PC-9 (cell line): ENCODE data around the gene AVPI1. TPM values are rescaled to one million over a fixed set of nuclear protein-coding genes. Genes with fewer than 3 reads are reported as not detected.
A peak's percentile ranks its signal among the peaks of the same experiment; 100 is the strongest.

Experiments used
- Bru-seq: library from RNA; stranded (reverse); fragments of 400-500 nt; gene quantifications from one replicate; lab custom pipeline; 2021; lab: Mats Ljungman, UMichigan
- BruChase-seq, 2 experiments: library from RNA; stranded (reverse); fragments of 400-500 nt; gene quantifications; one replicate each; lab custom pipeline; 2021; lab: Mats Ljungman, UMichigan
- BruUV-seq: library from RNA; stranded (reverse); fragments of 400-500 nt; replicated peaks from 2 replicates; lab custom pipeline; 2021; lab: Mats Ljungman, UMichigan
- CTCF ChIA-PET: fragments of 300-600 bp; sonication (Branson Sonifier 250); formaldehyde crosslinking; loops from one replicate; lab custom pipeline; 2022; ENCODE audit warnings: antibody characterized with exemption; lab: Charles Lee
- POLR2A ChIA-PET: fragments of 300-600 bp; sonication (Branson Sonifier 250); formaldehyde crosslinking; loops from one replicate; lab custom pipeline; 2022; ENCODE audit warnings: antibody characterized with exemption; ENCODE audit not compliant: unreplicated experiment; lab: Charles Lee
- DNase-seq, 2 experiments: peaks; one replicate each; pipeline versions ENCODE4 v3.0.0 to v3.0.0-alpha.2; 2015 to 2022; ENCODE audit warnings: mixed read lengths in 1 of 2
- H2AFZ ChIP-seq: fragments of 200-600 bp; sonication (generic); 2 replicates; pipeline ENCODE4 v1.8.1; 2017; ENCODE audit warnings: antibody characterized with exemption
- H3F3A ChIP-seq: fragments of 200-600 bp; sonication (generic); 2 replicates; pipeline ENCODE4 v1.8.1; 2017; ENCODE audit warnings: antibody characterized with exemption, mild to moderate bottlenecking, low read depth; ENCODE audit not compliant: insufficient read depth
- H3K27ac ChIP-seq: fragments of 200-600 bp; sonication (generic); 2 replicates; pipeline ENCODE4 v1.6.1; 2016; ENCODE audit warnings: mixed run types
- H3K27me3 ChIP-seq: fragments of 200-600 bp; sonication (generic); 2 replicates; pipeline ENCODE4 v1.6.1; 2016; ENCODE audit warnings: low read depth, mixed run types; ENCODE audit not compliant: insufficient read depth
- H3K36me3 ChIP-seq: fragments of 200-600 bp; sonication (generic); 2 replicates; pipeline ENCODE4 v1.6.1; 2016; ENCODE audit warnings: low read depth, mixed run types
- H3K4me1 ChIP-seq: fragments of 200-600 bp; sonication (generic); replicated peaks from 2 replicates; pipeline ENCODE4 v1.6.1; 2016; ENCODE audit warnings: mixed run types; ENCODE audit not compliant: insufficient read depth
- H3K4me2 ChIP-seq: fragments of 200-600 bp; sonication (generic); 2 replicates; pipeline ENCODE4 v1.6.1; 2017; ENCODE audit warnings: mixed run types
- H3K4me3 ChIP-seq: fragments of 200-600 bp; sonication (generic); 2 replicates; pipeline ENCODE4 v1.6.1; 2016; ENCODE audit warnings: mixed run types
- H3K79me2 ChIP-seq: fragments of 200-600 bp; sonication (generic); 2 replicates; pipeline ENCODE4 v1.6.1; 2017; ENCODE audit warnings: low read depth, mixed run types
- H3K9me2 ChIP-seq: fragments of 200-600 bp; sonication (generic); 2 replicates; pipeline ENCODE4 v1.8.1; 2017; ENCODE audit warnings: mild to moderate bottlenecking; ENCODE audit not compliant: insufficient read depth
- H3K9me3 ChIP-seq: fragments of 200-600 bp; sonication (generic); 2 replicates; pipeline ENCODE4 v1.8.1; 2016; ENCODE audit warnings: low read depth; ENCODE audit not compliant: insufficient read depth
- H4K20me1 ChIP-seq: fragments of 200-600 bp; sonication (generic); 2 replicates; pipeline ENCODE4 v1.8.1; 2017; ENCODE audit not compliant: insufficient read depth
- CTCF ChIP-seq: fragments of 200-600 bp; sonication (generic); conservative IDR thresholded peaks from 2 replicates; pipeline ENCODE4 v1.6.1; 2017; ENCODE audit warnings: mixed run types, antibody characterized with exemption, mild to moderate bottlenecking, moderate library complexity
- EZH2 ChIP-seq: fragments of 200-600 bp; sonication (generic); IDR thresholded peaks from 2 replicates; pipeline ENCODE4 v1.8.0; 2017; ENCODE audit warnings: antibody characterized with exemption, low read depth
- intact Hi-C: fragments of 100-400 bp; cut with micrococcal nuclease; formaldehyde crosslinking; loops from one replicate; pipeline ENCODE4 v1.10.0; 2022; ENCODE audit not compliant: unreplicated experiment
- long read RNA-seq: library from polyadenylated mRNA; stranded (forward); transcript quantifications from one replicate; pipeline ENCODE4 v2.0.0, GENCODE V29; 2022
- total RNA-seq: library from RNA; stranded (reverse); gene quantifications from 2 replicates; pipeline ENCODE4 v1.2.3, GENCODE V29; 2021

Gene AVPI1
- total RNA-seq (20.5 and 22.4 TPM in 2 replicates), Bru-seq, nascent RNA (percentile 91 among the genes with signal in this experiment), BruChase-seq, experiment 1, labeled RNA remaining after a 2-hour chase (percentile 86 among the genes with signal in this experiment), BruChase-seq, experiment 2, labeled RNA remaining after a 6-hour chase (percentile 81 among the genes with signal in this experiment)
- long read RNA-seq, transcript AVPI1-201 (3 exons, 1,457 nt) = major isoform, 40 of 42 reads
- long read RNA-seq, partial matches to known transcripts = 2 of 42 reads
- long read RNA-seq, other reads (novel, unspliced or antisense) = 0 of 42 reads

GRCh38 chr10:97686962-97687784, at the start of gene AVPI1:
Gene AVPI1 (minus strand): TSS chr10:97687241. CDS start chr10:97679905, 7,336 bp downstream.
- Histone ChIP-seq H3K36me3 (no peaks in the 10 kb centered on the region), H3K27ac (peak within 1 kb of the TSS; percentile 71), H2AFZ (peak within 1 kb of the TSS; percentile 79), H4K20me1 (no peaks in the 10 kb centered on the region), H3K4me3 (peak within 1 kb of the TSS; percentile 81), H3F3A (peaks cover 47% of the 10 kb centered on the region), H3K79me2 (peaks cover 44% of the 10 kb centered on the region), H3K9me3 (no peaks in the 10 kb centered on the region), H3K4me2 (peak within 1 kb of the TSS; percentile 84), H3K4me1 (peaks cover 54% of the 10 kb centered on the region), H3K9me2 (no peaks in the 10 kb centered on the region), H3K27me3 (no peaks in the 10 kb centered on the region)
- CTCF ChIA-PET = interaction anchor here (1.0 to 1.4 kb wide), 2 partner anchors 10 to 14 kb away, joined by 4 to 5 read pairs; no protein-coding TSS in a partner anchor
- DNase-seq = peak; percentile 91 to 97
- intact Hi-C loops = loop anchor here (2.0 to 10.0 kb wide), 3 partner anchors 32 to 198 kb away; partner anchors contain the start of genes MMS19 and UBTD1
- POLR2A ChIA-PET = interaction anchor here (0.5 to 1.1 kb wide), 9 partner anchors 28 to 691 kb away, joined by 3 to 6 read pairs (median 4); no protein-coding TSS in a partner anchor
- no TSS peak for BruUV-seq
- TF ChIP-seq EZH2 = no peak

- H3K9me3 ChIP-seq = no peaks in the 10 kb centered on the region
- no peaks in the 10 kb centered on the region for H3K9me2 ChIP-seq
- peak overlapping the region; percentile 94; the same call in 1 of the 2 replicates for H3K4me3 ChIP-seq
- peaks cover 36% of the 10 kb centered on the region for H3K79me2 ChIP-seq
- H3F3A ChIP-seq = no peaks in the 10 kb centered on the region
- intact Hi-C loops = no loop called here
- H3K36me3 ChIP-seq = 0 out of 2 replicates have a peak, but pooled peaks cover 5% of the 10 kb centered on the region
- no peak overlapping the region for H3K27ac ChIP-seq
- H3K4me1 ChIP-seq = peaks cover 13% of the 10 kb centered on the region
- H2AFZ ChIP-seq = peak overlapping the region; percentile 88
- no peaks in the 10 kb centered on the region; the same call in 1 of the 2 replicates for H4K20me1 ChIP-seq
- no peaks in the 10 kb centered on the region for H3K27me3 ChIP-seq
- ChIA-PET CTCF (no interaction called here), POLR2A (interaction anchor here (0.7 kb wide), 2 partner anchors 22 to 76 kb away, joined by 3 to 5 read pairs; no protein-coding TSS in a partner anchor)
- TSS peak; percentile 76 for BruUV-seq
- DNase-seq = no peak
- peak overlapping the region; percentile 92 for H3K4me2 ChIP-seq
- no peak for TF ChIP-seq CTCF
- TF ChIP-seq EZH2 = no peak
Measured at GRCh38 chr10:97736403-97736901, 49.4 kb upstream of the AVPI1 start.

- no peaks in the 10 kb centered on the region for H3F3A ChIP-seq
- no peaks in the 10 kb centered on the region for H3K9me2 ChIP-seq
- H3K4me3 ChIP-seq = no peak overlapping the region
- no peak overlapping the region for H3K4me2 ChIP-seq
- ChIA-PET CTCF (interaction anchor here (0.7 to 1.0 kb wide), 4 partner anchors 24 to 642 kb away, joined by 3 to 11 read pairs (median 6); no protein-coding TSS in a partner anchor), POLR2A (no interaction called here)
- H4K20me1 ChIP-seq = no peaks in the 10 kb centered on the region
- no peaks in the 10 kb centered on the region for H3K27me3 ChIP-seq
- intact Hi-C loops = no loop called here
- no TSS peak for BruUV-seq
- H3K79me2 ChIP-seq = peaks cover 19% of the 10 kb centered on the region
- TF ChIP-seq EZH2 = no peak
- no peak for TF ChIP-seq CTCF
- peaks cover 13% of the 10 kb centered on the region for H3K4me1 ChIP-seq
- H2AFZ ChIP-seq = no peak overlapping the region
- no peak for DNase-seq
- H3K9me3 ChIP-seq = no peaks in the 10 kb centered on the region
- H3K27ac ChIP-seq = no peak overlapping the region
- no peaks in the 10 kb centered on the region for H3K36me3 ChIP-seq
Measured at GRCh38 chr10:97734021-97734420, 47.0 kb upstream of the AVPI1 start.
